HK-2 (cell line): ENCODE measurements around the gene RBMS2.
"Not testable (repeated sequence)": the region's sequence is repeated elsewhere in the genome, so short reads cannot be mapped to it uniquely, and the experiment has no call there.

Experiments
- DNase-seq: peaks from one replicate; pipeline ENCODE4 v3.0.0-alpha.2; 2018; ENCODE audit not compliant: unreplicated experiment

Gene RBMS2

GRCh38 chr12:56521590-56522371, at the start of gene RBMS2:
Gene RBMS2 (plus strand): TSS chr12:56521820. CDS start chr12:56522024, 204 bp downstream.
- peak; percentile 75 for DNase-seq

GRCh38 chr12:56474389-56474788, 47.2 kb upstream of the RBMS2 start:
- no peak for DNase-seq

DNA sequence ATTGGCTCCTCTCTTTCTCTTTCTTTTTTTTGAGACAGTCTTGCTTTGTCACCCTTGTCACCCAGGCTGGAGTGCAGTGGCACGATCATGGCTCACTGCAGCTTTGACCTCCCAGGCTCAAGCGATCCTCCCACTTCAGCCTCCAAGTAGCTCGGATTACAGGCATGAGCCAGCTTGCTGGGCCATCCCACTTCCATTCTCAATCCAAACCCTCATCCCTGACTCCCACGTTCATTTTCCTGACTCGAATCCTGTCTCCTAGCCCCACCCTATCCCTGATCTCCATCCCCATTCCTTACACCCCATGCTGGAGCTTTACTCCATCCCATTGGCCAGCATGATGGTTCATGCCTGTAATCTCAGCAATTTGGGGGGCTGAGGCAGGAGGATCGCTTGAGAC, 45.5 kb upstream of the RBMS2 start:
- DNase-seq: no peak

DNA sequence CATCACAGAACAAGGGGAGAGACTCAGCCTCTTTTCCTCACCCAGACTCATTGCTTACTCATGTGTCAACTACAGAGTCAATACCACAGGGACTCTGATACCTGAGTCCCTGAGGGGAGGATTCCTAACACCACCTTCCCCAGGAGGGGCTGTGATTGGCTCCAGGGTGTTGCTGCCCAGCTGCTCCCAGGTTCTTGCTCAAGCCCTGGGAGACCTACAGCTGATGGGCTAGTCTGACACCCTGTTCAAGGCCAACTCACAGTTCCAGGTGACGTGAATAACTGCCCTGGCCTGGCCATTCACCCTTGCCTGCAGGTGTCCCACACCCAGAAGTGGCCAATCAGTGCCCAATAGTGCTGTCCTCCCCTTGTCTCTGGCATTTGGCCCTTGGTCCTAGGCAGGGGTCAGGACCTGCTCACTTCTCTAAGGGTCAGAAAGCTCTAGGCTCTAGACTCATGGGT, 44.6 kb upstream of the RBMS2 start:
- DNase-seq: no peak

DNA sequence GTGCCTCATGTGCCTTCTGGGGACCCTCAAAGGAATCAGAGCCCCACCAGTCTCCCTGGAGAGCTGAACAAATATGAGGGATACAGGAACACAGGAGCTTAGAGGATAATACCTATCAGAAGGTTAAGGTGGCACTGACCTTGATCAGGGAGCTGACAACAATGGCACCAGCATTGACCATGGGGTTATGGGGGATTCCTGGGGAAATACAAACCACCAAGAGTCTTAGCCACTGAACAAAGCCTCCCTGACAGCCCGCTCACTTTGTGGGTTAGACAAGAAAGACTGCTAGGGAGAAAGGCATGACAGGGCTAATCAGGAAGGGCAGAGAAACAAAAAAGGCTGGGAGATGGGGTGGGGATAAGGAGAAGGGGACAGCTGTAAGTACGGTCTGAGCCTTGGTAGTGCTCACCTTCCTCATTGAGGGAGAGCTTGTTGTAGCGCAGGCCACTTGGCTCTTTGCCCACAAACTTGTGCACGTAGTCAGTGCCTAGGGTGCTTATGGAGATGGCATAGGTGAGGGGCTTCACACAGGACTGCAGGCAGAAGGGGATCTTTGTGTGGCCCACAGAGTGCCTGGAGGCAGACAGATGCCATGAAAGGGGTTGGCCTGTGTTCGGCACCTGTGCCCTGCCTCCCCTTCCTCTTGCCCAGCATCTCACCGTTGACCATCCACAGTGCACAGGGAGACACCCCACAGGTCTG, 43.9 kb upstream of the RBMS2 start:
- no peak for DNase-seq

DNA sequence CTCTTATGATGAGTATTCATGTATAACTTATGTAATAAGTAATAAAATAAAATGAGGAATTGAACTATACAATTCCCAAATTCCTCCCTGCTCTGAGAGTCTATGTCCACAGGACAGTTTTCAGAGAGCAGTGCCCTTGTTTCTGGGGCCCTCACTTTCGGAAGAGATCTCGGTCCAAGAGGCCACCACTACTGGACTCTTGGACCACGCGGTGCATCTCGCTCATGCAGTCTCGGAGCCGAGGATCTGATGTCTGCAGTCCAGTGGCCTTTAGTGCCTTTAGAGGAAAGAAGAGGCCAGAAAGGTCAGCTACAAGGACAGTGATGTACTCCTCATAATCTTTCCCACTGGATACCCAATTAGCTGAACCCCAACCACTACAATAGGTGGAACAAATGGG, 42.0 kb upstream of the RBMS2 start:
- no peak for DNase-seq

GRCh38 chr12:56484566-56484965, 37.1 kb upstream of the RBMS2 start:
- DNase-seq: no peak

DNA sequence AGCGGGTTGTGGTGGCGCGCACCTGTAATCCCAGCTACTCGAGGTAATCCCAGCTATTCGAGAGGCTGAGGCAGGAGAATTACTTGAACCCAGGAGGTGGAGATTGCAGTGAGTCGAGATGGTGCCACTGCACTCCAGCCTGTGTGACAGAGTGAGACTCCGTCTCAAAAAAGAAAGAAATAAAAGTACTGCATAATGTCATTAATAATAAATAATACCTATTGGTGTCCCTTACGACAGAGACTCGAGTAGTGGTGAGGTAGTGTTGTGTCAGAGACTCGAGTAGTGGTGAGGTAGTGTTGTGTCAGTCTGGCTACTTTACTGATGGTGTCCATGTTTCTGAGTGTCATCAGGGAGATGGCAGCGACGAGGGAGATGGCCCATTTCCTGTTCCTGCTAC, 34.9 kb upstream of the RBMS2 start:
- no peak for DNase-seq

- peak; percentile 18 for DNase-seq
These were observed 34.1 kb upstream of the RBMS2 start for GRCh38 chr12:56487448-56488040.

- peak; percentile 79 for DNase-seq
These were observed 33.3 kb upstream of the RBMS2 start, which contains the start of gene GLS2 for GRCh38 chr12:56488041-56488955. Gene GLS2 (minus strand): TSS chr12:56488161. CDS start chr12:56488118, 43 bp downstream.

GRCh38 chr12:56490360-56490759, 31.3 kb upstream of the RBMS2 start:
- no peak for DNase-seq

- DNase-seq: not testable (repeated sequence)
These were observed 28.1 kb upstream of the RBMS2 start for GRCh38 chr12:56493409-56494105.

DNA sequence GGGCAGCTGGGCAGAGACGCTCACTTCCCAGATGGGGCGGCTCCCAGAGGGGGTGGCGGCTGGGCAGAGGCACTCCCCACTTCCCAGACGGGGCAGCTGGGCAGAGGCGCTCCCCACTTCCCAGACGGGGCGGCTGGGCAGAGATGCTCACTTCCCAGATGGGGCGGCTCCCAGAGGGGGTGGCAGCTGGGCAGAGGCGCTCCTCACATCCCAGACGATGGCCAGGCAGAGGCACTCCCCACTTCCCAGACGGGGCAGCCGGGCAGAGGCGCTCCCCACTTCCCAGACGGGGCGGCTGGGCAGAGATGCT, 27.6 kb upstream of the RBMS2 start:
- not testable (repeated sequence) for DNase-seq

DNA sequence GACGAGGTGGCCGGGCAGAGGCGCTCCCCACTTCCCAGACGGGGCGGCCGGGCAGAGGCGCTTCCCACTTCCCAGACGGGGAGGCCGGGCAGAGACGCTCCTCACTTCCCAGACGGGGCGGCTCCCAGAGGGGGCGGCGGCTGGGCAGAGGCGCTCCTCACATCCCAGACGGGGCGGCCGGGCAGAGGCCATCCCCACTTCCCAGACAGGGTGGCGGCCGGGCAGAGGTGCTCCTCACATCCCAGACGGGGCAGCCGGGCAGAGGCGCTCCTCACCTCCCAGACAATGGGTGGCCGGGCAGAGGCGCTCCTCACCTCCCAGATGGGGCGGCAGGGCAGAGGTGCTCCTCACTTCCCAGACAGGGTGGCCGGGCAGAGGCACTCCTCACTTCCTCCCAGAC, 27.1 kb upstream of the RBMS2 start:
- DNase-seq: not testable (repeated sequence)

DNA sequence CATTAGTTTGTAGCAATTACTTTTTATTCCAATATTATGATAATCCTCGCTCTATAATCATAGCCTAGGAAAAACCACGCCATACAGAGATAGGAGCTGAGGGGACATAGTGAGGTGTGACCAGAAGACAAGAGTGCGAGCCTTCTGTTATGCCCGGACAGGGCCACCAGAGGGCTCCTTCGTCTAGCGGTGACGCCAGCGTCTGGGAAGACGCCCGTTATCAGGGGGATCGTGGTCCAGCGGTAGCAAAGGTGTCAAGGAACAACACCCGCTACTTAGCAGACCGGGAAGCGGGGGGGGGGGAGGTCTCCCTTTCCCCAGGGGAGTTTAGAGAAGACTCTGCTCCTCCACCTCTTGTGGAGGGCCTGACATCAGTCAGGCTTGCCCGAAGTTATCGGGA, 24.9 kb upstream of the RBMS2 start:
- peak; percentile 37 for DNase-seq

DNA sequence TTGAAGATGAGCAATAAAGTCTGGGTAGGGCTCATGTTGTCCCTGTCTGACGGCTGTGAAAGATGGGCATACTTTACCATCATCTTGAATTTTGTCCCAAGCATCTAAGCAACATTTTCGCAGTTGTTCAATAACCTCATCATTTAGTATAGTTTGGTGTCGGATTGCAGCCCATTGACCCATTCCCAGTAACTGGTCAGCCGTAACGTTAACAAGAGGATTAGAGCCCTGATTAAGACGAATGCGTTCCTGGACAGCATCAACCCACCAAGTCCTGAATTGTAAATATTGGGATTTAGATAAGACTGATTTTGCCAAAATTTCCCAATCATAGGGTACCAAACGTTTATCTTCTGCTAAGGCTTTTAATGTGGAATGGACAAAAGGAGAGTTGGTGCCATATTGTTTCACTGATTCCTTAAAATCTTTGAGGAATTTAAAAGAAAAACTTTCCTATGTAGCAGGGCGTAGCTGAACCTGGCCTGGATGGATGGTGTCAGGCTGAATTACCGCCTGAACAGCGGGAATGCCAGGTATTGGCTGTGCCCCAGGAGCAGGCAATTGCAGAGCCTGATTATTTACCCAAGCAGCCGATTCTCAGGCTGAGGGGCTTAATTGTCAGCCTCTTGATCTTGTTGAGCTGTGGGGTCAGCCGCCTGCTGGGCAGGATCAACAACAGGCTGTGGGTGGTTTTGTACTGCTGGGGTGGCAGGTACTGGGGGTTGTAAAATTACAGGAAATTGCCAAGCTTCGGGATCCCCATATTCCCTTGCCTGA, 23.3 kb upstream of the RBMS2 start:
- not testable (repeated sequence) for DNase-seq

- not testable (repeated sequence) for DNase-seq
These were observed 22.2 kb upstream of the RBMS2 start for GRCh38 chr12:56499452-56499851.

DNA sequence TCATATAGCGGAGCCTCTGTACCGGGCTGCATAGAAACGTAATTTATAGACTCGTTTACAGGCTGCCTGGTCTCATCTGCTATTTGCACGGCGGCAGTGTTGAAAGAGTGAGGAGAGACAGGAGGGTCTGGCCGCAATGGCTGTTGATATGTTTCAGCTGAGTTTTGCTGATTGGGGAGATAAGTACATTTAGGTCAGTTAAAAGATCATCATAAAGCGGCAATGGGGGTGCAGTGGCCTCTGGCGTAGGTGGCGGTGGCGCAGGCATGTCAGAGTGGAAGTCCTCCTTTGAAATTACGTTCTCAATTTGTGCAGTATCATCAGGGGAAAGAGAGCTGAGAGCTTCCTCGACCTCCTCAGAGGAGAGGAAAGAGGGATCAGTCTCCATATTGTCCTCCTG, 21.7 kb upstream of the RBMS2 start:
- DNase-seq: not testable (repeated sequence)

DNA sequence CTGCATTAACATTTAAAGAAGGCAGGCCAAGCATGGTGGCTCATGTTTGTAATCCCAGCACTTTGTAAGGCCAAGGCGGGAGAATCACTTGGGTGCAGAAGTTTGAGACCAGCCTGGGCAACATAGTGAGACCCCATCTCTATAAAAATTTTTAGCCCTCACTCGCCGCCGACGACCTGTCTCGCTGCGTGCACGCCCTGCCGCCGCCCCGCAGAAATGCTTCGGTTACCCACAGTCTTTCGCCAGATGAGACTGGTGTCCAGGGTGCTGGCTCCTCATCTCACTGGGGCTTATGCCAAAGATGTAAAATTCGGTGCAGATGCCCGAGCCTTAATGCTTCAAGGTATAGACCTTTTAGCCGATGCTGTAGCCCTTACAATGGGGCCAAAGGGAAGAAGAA, 10.8 kb upstream of the RBMS2 start:
- DNase-seq: no peak

GRCh38 chr12:56514014-56514318, 7.7 kb upstream of the RBMS2 start:
- DNase-seq: not testable (repeated sequence)
